Stimulated activated CD4-positive, alpha-beta T cell treated with anti-CD3 and anti-CD28 coated beads, TNF-alpha, amount 100 ng/mL, for 48 hours (primary cell): ENCODE measurements around the gene GPR143.
"Not testable (repeated sequence)": the region's sequence is repeated elsewhere in the genome, so short reads cannot be mapped to it uniquely, and the experiment has no call there.

Experiments
- DNase-seq, 3 donors: peaks; one replicate each; pipeline ENCODE4 v3.0.0-alpha.2; 2020; ENCODE audit warnings: low read depth in 3 of 3

GPR143 gene

DNA sequence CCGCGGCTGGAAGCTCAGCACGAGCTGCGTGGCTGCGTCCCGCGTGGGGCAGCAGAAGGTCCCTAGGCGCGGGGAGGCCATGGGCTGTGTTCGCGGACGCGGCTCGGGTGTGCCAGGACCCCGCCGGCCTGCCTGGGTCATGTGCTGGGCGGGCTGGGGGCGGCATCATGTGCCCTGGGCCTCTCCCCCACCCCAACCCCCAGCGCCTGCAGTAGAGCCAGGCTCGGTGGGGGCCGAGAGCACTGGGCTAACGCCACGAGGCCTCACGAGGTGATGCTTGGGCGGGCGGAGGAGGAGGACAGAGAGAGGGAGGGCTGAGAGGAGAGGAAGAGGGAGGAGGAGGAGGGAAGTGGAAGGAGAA lies at the start of gene GPR143:
Gene GPR143 (minus strand): TSS at position 111 of the 361 bp plus-strand sequence. CDS start 30 bp downstream, at position 81.
- DNase-seq = no peak

DNA sequence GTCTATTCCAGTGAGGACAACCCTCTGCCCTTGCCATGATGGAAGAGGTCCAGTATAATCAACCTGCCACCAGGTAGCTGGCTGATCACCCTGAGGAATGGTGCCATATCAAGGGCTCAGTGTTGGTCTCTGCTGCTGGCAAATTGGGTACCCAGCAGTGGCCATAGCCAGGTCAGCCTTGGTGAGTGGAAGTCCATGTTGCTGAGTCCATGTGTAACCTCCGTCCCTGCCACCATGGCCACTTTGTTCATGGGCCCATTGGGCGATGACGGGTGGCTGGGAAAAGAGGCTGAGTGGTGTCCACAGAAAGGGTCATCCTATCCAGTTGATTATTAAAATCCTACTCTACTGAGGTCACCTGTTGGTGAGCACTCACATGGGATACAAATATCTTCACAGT lies 45.4 kb upstream of the GPR143 start:
- DNase-seq = not testable (repeated sequence)

DNA sequence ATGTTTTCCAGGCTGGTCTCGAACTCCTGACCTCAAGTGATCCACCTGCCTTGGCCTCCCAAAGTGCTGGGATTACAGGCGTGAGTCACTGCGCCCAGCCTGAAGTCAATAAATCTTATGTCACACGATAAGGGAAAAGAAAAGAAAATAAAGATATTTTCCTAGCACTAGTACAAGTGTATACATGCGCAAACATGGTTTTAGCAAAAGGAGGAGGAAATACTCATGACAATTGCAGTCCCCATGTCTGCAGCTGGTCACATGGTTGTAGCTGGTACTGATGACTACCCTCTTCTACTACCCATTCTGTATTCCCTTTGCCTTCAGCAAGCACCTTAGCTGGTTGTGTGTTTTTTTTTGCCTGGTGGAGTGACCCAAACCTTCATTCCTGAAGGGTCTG lies 44.2 kb upstream of the GPR143 start:
- not testable (repeated sequence) for DNase-seq

DNA sequence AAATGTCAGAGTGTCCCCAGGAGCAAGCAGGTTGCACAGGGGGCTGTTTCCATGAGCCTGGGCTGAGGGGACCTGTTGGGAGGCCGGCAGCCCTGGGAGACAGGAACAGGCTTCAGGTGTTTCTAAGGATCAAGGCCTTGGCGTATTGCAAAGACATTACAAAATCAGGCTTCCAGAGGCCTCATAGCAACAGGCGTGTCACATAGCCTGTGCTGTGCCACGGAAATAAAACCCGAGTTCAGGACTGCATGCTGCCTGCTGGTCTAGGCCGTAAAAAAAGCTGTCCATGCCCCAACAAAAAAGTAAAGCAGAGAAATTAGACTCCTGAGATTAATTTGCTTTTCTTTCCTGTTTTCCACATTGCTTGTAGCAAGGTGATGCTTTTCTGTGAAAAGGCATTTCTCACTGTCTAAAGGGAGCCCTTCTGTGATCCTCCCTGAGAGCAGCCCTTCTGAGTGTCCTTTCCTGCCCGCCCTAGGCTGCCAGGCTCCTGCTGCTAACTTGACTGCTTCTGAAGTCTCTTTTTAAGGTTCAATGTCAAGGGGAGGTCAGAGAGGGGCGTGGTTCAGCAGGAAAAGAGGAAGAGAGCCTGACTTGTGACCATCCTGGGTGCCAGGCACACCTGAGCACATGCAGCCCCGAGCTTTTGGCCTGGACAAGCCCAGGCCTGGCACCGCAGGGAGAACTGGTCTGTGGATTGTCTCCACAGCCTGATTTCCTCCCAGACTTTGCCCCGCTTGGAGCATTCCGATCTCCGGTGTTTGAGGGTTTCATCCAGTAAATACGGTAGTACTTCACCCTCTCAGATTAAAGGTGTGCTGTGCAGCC lies 41.9 kb upstream of the GPR143 start:
- DNase-seq = no peak

DNA sequence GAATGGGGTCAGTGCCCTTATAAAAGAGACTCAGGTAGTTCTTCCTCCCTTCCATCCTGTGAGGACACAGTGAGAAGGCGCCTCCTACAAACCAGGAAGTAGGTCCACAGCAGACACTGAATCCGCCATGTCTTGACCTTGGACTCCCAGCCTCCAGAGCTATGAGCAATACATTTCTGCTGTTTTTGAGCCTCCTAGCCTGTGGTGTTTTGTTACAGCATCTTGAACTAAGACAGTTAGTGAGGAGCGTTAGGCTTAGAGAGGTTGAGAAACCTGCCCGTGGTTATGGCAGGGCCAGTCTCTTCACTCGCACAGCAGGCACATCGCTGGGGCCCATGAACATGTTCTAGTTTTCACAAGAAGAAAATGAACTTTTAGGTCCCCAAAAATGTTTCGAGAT lies 40.3 kb upstream of the GPR143 start:
- no peak for DNase-seq

DNA sequence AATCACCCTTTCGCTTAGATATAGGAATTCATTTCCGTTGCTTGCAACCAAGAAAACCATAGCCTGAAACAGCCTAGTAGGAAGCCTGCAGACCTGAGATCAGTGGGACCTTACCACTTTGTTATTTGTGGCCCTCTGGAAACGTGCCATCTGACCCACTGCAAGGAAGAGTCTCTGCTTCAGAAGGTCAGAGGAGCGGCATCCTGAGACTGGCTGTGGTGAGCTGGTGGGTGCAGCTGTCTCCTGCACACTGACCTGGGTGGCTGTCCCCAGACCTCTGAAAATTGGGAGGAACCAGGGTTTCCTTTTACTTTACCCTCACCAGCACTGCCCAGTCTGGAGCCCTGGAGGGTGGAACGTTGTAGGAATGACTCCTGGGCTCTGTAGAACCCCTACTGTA lies 38.8 kb upstream of the GPR143 start:
- DNase-seq = no peak

DNA sequence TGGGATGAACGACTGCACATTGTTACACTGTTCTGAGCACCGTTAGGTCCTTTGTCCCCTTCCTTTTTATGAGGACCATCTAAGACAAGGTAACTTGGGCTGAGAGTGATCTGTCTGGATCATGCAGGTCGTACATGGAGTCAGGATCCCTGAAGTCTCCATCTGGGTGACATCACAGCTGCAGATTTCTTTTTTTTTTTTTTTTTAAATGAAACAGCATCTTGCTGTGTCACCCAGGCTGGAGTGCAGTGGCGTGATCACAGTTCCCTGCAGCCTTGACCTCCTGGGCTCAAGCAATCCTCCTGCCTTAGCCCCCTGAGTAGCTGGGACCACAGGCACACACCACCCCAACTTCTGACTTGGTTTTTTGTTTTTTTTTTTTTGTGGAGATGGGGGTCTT lies 37.1 kb upstream of the GPR143 start:
- DNase-seq = no peak

DNA sequence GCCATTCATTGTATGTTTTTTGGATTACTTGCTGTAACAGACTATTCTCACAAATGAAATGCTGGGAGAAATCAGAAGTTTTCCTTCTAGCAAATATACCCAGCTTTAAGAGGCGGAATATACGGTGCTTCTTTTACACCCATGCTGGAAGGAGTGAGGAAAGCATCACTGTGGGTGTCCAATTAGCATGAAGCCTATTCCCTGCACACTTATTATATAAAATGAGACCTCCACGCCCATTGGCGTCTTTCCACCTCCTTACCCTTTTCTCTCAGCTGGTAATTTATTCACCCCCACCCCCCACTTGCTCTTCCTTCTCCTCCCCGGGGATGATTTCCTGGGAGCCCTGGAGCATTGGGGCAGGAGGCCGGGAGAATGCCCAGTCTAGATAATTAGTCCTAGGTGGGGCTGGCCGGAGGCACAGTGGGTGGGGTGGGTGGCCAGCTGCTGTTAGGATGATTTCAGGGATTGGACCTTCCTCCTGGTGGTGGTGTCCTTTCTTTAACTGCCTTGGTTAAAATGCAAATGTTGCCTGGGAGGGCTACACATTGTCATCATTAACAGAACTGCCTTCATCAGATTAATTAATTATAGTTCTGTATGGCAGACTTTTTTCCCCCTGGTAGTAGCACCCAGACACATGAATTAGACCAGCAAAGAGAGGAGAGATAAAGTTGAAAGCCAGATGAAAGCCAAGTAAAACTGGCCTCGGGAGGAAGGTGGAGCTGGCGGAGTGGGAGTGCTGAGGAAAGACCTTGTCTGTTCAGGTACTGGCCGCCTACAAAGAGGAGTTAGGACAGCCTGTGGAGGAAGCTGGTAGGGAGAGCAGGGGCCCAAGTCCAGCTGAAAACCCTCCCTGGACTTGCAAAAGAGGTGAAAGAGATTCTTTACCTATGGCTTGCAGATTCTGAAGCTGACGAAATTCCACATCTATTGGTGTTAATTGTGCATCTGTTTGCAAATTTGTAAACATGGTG lies 32.0 kb upstream of the GPR143 start:
- no peak for DNase-seq

DNA sequence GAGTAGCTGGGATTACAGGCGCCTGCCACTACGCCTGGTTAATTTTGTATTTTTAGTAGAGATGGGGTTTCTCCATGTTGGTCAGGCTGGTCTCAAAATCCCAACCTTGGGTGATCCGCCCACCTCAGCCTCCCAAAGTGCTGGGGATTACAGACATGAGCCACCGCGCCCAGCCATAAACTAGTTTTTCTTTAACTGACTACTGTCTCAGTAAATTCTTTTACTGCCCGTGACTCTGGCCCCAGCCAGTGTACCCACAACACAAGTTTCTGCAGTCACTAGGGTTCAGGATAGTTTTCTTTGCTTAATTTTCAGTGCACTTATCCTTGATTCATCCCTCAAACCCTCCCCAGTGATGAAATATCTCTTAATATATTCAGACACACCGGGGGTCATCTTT lies 28.8 kb upstream of the GPR143 start:
- no peak for DNase-seq

DNA sequence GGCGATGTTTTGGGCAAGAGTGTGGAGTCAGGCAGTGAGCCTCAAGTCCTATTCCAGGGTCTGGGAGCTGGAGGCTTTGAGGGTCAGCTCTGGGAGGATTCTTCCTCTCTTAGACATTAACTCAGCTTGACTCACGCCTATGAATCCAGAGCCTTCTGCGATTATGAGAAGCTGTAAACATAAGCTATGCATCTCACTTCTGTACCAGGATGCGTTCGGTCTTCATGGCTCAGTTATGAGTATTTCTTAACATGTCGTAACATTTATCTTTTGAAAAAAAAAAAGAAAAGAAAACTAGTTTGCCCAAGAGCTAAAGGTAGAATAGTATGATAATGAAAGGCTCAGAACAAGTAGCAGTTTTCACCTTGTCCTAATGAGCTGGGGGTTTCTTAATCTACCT lies 25.2 kb upstream of the GPR143 start:
- DNase-seq = no peak

DNA sequence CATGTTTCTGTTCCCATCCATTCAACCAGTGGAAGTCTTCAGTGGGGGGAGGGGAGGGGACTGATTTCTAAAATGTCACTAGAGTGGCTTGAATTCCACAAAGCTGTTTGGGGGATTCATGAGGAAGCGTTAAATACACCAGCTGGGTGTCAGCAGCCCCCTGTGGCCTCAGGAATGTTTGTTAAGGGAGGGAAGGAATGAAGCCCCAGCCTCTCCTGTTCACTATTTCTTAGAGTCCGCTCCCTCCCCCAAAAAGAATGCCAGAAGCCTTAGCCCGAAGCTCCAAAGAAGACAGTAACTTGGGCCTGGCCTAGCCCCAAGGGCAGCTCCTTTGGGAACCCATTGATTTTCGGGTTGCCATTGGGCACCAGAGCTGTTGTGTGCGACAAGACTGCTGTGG lies 23.9 kb upstream of the GPR143 start:
- no peak for DNase-seq

DNA sequence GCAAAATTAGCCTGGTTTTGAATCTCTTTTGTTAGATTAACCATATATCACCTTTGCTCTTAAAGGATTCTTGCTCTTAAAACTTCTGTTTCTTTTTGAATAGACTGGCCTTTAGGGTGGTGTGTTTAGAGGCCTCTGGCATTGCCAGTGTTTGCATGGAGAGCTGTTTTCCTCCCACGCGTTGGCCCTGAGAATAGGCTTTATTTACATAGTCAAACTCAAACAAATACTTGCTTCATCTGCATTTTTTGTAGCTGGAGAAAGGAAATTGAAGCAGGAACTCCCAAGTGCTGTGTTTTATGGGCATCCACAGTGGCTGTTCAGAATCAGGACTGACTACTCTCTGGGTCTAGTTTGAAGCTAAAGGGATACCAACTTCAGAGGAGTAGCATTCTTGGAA lies 23.3 kb upstream of the GPR143 start:
- no peak for DNase-seq

DNA sequence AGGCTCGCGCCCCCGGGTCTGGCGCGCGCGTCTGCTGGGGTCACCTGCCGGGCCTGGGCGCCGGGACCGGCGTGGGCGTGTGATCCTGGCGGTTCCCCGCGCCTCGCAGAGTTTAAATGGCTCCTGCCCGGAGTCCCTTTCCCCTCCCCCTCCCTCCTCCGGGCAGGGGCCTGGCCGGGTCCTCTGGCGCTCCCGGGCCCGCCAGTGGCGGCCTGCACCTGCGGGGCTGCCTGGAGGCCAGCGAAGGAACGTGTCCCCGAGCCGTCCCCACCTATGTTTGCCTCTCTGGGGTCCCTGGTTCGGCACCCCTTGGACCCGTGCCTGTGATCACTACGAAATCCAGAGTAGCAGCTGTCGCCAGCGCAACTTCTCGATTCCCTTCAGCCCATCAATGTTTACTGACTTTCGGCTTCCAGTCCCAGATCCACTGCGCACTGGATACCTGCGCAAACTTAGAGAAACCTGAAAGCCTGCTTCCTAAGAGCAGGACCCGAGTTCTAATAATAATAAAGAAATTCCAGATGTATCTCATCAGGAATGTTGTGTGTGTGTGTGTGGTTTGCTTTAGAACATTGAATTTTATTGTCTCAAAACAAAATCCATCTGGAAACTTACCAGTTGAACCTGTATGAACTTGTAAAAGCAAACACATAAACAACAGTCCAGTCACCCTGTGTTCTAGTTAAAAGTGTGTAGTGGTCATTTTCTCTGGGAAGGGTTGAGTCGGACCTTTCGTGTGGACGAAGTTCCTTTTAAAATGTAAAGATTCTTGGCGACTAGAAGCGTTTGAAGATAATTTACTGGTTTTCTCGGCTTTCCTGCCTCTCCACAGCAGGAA lies 21.4 kb upstream of the GPR143 start:
- no peak for DNase-seq

DNA sequence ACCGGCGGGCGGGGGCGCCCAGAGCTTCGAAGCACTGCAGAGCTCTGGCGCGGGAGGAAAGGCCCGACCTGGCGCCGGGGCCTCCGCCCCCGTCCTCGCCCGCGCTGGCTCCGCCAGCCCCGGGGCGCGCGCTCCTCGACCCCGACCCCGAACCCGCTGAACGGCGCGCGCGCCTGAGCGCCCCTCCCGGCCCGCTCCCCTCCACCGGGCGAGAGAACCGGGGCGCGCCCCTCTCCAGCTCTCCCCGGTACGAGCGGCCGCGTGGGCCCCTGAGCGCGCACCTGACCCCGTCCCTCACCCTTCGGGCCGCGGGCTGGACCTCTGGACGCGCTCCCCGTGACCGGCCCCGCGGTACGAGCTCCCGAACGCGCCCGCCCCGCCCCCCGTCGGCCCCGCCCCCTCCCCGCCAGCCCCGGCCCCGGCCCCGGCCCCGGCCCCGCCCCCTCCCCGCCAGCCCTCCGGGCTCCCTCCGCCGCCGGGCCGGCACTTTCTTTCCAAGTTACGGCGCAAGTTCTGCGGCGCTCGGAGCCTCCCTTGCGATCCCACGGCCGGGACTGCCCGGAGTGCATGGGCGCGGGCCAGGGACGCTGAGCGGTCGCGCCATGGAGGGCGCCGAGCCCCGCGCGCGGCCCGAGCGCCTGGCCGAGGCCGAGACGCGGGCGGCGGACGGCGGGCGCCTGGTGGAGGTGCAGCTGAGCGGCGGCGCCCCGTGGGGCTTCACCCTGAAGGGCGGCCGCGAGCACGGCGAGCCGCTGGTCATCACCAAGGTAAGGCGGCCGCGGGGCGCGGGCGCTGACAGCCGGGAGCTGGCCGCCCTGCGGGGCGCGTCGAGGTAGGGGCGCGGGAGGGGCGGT lies 20.5 kb upstream of the GPR143 start, which contains the start of gene SHROOM2:
Gene SHROOM2 (plus strand): TSS at position 486 of the 854 bp plus-strand sequence. CDS start 117 bp downstream, at position 603.
- no peak for DNase-seq

DNA sequence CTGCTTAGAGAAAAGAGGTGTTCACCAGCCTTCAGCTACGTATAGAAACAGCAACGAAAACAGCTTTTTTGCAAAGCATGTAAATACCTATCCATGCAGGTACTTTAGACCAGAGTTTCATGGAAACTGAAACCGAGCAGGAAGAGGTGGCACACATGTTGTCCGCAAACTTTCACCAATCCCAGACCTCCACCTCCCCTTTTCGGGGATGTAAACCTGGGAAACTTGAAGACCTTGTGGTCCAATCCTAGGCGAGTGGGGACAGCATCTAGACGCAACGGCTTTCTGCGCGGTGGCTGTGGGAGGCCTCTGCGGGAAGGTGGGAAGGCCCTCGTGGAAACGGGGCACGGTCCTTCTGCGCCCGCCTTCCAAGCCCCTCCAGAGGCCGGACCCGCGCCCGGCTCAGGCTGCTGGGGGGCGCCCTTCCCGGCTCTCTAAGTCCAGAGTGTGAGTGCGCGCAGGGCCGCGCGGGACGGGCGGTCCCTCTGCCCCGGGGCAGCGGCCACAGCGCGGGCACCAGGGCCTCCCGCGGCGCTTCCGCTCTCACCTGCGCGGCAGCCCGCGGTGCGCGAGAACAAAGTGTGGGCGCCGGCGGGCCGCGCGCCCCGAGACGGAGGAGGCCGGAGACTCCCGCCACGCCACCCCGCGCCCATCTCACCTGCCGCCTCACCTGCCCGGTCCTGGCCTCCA lies 19.8 kb upstream of the GPR143 start:
- DNase-seq = no peak

DNA sequence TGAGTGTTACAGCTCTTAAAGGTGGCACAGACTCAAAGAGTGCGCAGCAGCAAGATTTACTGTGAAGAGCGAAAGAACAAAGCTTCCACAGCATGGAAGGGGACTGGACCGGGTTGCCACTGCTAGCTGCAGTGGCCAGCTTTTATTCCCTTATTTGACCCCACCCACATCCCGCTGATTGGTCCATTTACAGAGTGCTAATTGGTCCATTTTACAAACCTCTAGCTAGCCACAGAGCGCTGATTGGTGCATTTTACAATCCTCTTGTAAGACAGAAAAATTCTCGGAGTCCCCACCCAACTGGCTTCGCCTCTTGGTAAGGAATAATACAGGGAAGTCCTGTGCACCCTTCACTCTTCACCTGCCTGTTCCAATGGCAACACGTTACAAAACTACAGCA lies 18.7 kb upstream of the GPR143 start:
- no peak for DNase-seq

DNA sequence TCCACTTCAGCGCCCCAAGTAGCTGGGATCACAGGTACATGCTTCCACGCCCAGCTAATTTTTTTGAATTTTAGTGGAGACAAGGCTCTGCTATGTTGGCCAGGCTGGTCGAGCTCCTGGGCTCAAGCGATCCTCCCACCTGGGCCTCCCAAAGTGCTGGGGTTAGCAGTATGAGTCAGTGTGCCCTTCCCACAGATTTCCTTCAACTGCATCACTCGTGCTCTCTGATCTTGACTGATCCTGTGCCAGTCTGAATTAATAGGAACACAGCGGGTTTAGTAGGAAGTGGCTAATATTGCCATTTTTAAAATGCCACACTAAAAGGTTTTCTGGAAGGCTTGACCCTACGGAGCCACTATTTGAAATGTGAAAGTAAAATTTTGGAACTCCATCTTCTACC lies 16.3 kb upstream of the GPR143 start:
- no peak for DNase-seq

DNA sequence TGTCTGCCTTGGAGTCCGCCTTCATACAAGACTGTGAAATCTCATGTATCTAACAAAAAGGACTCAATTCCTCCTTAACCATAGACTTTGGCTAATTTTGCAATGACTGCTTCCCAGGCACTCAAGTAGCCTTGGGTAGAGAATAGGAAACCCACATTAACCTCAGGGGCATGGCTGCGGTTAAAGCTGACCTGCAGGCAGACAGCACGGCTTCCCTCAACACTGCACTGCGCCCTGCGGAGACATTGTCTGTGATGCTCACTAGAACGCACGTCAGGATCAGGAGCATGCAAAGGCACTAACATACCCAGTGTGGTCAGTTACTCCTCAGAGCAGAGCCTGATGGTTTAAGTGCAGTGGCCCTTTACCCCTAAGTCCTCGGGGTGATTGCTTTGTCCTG lies 10.3 kb upstream of the GPR143 start:
- no peak for DNase-seq

DNA sequence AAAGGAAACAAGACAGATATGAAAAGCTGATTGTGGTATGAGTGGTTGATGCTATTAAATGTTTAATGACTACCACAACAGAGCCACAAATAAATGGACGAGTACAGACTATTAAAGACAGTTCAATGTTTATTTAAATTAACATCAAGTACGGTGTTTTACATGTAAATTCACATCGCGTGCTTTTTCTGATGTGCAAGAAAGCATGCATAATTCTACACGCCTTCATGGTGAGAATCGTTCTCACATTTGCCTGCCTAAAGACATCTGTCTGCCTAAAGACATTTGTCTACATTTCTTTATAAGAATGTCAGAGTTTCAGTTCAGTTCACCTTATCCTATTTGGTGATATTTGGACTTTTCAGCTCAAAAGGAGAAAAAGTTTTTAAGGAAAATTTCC lies 7.3 kb upstream of the GPR143 start:
- DNase-seq = no peak

DNA sequence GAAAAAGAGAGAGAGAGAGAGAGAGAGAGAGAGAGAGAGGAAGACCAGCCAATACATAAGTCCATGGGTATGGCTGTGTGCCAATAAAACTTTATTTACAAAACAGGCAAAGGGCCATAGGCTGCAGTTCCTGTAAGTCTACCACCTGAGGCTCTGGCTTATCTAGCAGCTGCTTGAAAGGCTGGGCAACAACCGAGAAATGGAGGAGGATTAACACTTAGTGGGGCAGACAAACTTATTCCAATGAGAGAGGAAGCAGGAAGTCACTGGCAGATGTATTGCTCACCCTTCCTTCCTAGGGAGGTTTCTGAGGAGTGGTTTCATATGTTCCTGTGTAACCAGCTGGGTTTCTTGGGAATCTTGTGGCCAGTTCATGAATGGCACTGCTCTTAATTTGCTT lies 4.7 kb upstream of the GPR143 start:
- DNase-seq = no peak
